HUES64 (cell line): ENCODE results near the gene SUCLG2.

ENCODE experiments used
- H3K27ac ChIP-seq: 2 replicates; pipeline ENCODE4 v1.7.0; 2013; ENCODE audit warnings: low read depth, low read length, inconsistent platforms
- H3K27me3 ChIP-seq: 2 replicates; pipeline ENCODE4 v1.6.1; 2013; ENCODE audit warnings: mild to moderate bottlenecking, low read length; ENCODE audit not compliant: insufficient read depth
- H3K36me3 ChIP-seq: 2 replicates; pipeline ENCODE4 v1.6.1; 2013; ENCODE audit warnings: mild to moderate bottlenecking, low read length; ENCODE audit not compliant: insufficient read depth
- H3K4me1 ChIP-seq: 2 replicates; pipeline ENCODE4 v1.6.1; 2013; ENCODE audit warnings: mild to moderate bottlenecking, low read length, moderate library complexity; ENCODE audit not compliant: insufficient read depth
- H3K4me3 ChIP-seq: 2 replicates; pipeline ENCODE4 v1.5.1; 2013; ENCODE audit warnings: mild to moderate bottlenecking, low read length, moderate library complexity
- H3K9ac ChIP-seq: 2 replicates; pipeline ENCODE4 v1.6.1; 2013; ENCODE audit warnings: mild to moderate bottlenecking, low read depth, low read length
- H3K9me3 ChIP-seq: 2 replicates; pipeline ENCODE4 v1.6.1; 2013; ENCODE audit warnings: low read depth, low read length; ENCODE audit not compliant: insufficient read depth
- WGBS: fragments of 150-250, 120-280 bp; methylation state at CpG from one replicate; pipeline ENCODE4 v1.1.7; 2013; ENCODE audit warnings: missing lambda C conversion rate; 5-methylcytosine and 5-hydroxymethylcytosine counted together

SUCLG2 gene

DNA sequence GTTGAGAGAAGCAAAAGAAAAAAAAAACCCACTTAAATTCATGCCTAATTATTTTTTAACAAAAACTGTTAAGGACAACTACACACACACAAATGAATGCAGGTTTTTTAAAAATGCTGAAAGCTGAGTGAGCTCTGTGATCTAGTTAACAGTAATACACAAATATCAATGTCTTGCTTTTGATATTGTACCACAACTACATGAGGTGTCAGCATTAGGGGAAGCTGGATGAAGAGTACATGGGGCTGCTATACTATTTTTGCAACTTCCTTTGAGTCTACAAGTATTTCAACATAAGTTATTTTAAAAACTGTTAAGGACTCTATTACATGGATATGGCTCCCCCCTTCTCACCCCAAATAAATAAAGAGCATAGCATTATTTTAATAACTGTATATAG is 44.7 kb downstream of the SUCLG2 start:
- Histone ChIP-seq H3K27ac (no peak overlapping the region), H3K9me3 (no peaks in the 10 kb centered on the region), H3K9ac (no peak overlapping the region), H3K4me1 (0 out of 2 replicates have a peak, but pooled peaks cover 3% of the 10 kb centered on the region), H3K27me3 (no peaks in the 10 kb centered on the region), H3K4me3 (no peak overlapping the region), H3K36me3 (peaks cover 36% of the 10 kb centered on the region)

DNA sequence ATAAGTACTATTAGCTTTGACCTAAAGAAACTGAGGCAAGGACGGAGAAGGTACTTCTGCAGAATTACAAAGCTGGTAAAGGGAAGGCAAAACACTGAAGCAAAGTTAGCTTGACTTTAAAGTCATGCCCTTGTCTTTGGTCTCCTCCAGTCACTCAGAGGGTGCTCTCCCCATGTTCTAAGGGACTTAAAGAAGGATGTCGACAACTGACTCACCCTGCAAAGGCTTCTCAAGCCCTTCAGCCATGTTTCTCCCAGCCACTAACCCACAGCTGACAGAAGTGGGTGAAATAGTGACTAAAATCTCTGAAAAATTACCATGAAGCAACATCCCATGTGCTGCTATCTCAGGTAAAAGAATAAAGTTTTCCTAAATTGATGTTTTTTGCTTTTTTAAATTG is 46.4 kb downstream of the SUCLG2 start:
- WGBS, result 89% methylated on average over 2 of the region's 2 CpGs
- Histone ChIP-seq H3K9me3 (no peaks in the 10 kb centered on the region), H3K4me3 (no peak overlapping the region), H3K27ac (no peak overlapping the region), H3K27me3 (no peaks in the 10 kb centered on the region), H3K36me3 (peaks cover 41% of the 10 kb centered on the region), H3K4me1 (peaks cover under 1% of the 10 kb centered on the region; the same call in 1 of the 2 replicates), H3K9ac (no peak overlapping the region)

DNA sequence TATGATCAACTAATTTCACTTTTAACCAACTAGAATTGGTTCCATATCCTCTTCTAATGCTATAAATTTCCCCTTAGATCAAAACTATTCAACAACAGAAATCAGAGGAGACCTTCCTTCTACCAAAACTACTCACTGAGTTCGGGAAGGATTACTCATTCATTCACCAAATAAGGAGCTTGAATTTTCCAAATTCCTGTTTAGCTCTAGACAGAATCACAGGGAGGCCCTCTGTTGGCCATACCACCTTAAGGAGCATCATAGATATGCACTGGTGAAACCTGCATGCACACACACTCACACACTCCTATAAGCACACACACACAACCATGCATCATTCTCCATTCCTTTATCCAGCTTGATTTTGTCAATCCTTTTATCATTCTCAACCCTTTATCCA is 49.0 kb downstream of the SUCLG2 start:
- Histone ChIP-seq H3K9me3 (no peaks in the 10 kb centered on the region), H3K27ac (no peak overlapping the region), H3K27me3 (no peaks in the 10 kb centered on the region), H3K4me3 (no peak overlapping the region), H3K4me1 (peaks cover 12% of the 10 kb centered on the region), H3K9ac (no peak overlapping the region), H3K36me3 (peaks cover 41% of the 10 kb centered on the region)
- 74% methylated on average over 1 of the region's 1 CpG for WGBS

DNA sequence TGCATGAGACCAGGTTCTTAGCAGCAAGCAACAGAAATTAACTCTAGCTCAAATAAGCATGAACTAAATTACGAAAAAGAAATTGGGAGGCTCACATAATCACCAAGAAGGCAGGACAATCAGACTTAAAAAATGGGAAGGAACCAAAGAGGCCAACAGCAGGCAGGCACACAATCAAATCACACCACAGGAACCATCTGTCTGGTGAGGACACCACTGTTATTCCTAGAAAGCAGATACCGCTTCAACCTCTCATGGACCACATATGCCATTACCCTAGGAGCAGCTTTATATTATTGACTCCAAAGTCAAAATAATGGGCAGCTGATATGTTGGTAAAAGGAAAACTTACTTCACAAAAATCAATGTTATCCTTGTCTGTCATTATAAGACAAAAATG is 51.6 kb downstream of the SUCLG2 start:
- WGBS, result 90% methylated on average over 2 of the region's 2 CpGs
- Histone ChIP-seq H3K27ac (no peak overlapping the region), H3K4me1 (peaks cover 12% of the 10 kb centered on the region), H3K9ac (no peak overlapping the region), H3K9me3 (no peaks in the 10 kb centered on the region), H3K4me3 (no peak overlapping the region), H3K27me3 (no peaks in the 10 kb centered on the region), H3K36me3 (peaks cover 28% of the 10 kb centered on the region)

DNA sequence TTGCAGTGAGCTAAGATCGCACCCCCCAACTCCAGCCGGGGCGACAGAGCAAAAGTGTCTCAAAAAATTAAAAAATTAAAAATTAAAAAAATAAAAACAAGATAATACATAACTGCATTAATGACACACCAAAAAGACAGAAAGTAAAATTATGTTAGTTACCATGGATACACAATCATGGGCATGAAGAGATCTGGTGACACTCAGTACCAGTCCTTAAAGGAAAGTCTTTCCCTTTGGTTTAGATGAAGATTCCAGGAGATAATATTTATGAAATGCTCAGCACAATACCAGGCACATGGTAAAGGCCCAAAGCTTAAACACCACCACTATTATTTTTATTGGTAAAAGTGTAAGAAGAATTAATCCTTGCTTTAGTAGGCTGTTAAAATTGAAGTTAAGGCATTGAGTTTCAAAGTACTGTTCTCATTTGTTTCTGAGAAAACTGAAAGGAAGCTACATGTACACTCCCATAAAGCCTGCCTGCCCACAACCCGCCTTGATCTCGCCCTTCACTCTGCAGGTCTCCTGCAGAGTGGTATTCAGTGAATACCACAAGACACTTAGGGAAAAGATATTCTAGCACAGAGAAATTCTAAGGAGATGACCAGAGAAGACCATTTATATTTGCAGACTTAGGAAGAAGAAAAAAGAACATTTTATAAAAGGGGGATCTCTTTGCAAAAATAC is 52.3 kb downstream of the SUCLG2 start:
- 86% methylated on average over 3 of the region's 5 CpGs for WGBS

DNA sequence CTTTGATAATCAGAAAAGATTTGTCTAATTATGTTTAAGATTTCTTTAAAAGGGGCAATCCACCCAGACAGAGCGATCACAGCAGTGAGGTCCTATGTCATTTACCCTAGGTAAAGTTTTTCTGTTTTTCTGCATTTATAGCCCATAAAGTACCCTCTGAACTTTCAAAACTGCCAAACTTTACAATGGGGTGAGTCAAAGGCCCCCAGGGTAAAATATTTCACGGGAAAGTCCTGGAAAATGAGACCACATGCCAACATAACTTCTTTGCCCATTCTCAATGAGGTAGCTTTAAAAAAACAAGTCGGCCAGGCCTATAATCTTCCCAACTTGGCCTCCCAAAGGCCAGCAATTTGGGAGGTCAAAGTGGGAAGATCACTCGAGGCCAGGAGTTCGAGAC is 53.0 kb downstream of the SUCLG2 start:
- WGBS, result 75% methylated on average over 5 of the region's 5 CpGs

More for the DNA sequence above, 52.3 kb downstream of the SUCLG2 start:
- peaks cover 22% of the 10 kb centered on the region for H3K36me3 ChIP-seq
- no peak overlapping the region for H3K4me3 ChIP-seq
- no peaks in the 10 kb centered on the region for H3K9me3 ChIP-seq
- H3K27ac ChIP-seq, result no peak overlapping the region
- no peaks in the 10 kb centered on the region for H3K27me3 ChIP-seq
- no peak overlapping the region for H3K9ac ChIP-seq
- H3K4me1 ChIP-seq, result peaks cover 12% of the 10 kb centered on the region

DNA sequence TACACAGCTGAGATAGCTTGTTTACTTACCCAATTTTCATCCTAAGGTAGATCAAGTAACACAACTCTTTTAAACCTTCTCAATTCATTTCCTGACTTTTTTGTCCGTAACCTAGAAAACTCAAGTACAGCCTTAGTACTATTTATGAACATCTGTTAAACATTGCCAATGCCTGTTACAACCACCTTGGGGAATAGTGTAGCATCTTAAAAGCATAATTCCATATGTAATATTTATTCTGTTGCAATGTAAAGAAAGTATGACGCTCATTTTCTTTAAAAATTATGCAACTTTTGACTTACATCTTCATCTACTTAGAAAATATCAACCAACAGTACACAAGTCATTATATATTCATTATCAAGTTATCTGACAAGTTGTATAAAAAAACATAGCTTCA is 54.6 kb downstream of the SUCLG2 start:
- no peaks in the 10 kb centered on the region for H3K27me3 ChIP-seq
- no peaks in the 10 kb centered on the region for H3K9me3 ChIP-seq
- H3K4me1 ChIP-seq, result peaks cover 12% of the 10 kb centered on the region
- no peak overlapping the region for H3K9ac ChIP-seq
- WGBS, result 91% methylated on average over 1 of the region's 2 CpGs
- H3K4me3 ChIP-seq, result no peak overlapping the region
- H3K27ac ChIP-seq, result no peak overlapping the region
- H3K36me3 ChIP-seq, result peaks cover 10% of the 10 kb centered on the region

More for the DNA sequence above, 53.0 kb downstream of the SUCLG2 start:
- Histone ChIP-seq H3K27ac (no peak overlapping the region), H3K36me3 (peaks cover 16% of the 10 kb centered on the region), H3K4me3 (no peak overlapping the region), H3K9me3 (no peaks in the 10 kb centered on the region), H3K9ac (no peak overlapping the region), H3K4me1 (peaks cover 12% of the 10 kb centered on the region), H3K27me3 (no peaks in the 10 kb centered on the region)

DNA sequence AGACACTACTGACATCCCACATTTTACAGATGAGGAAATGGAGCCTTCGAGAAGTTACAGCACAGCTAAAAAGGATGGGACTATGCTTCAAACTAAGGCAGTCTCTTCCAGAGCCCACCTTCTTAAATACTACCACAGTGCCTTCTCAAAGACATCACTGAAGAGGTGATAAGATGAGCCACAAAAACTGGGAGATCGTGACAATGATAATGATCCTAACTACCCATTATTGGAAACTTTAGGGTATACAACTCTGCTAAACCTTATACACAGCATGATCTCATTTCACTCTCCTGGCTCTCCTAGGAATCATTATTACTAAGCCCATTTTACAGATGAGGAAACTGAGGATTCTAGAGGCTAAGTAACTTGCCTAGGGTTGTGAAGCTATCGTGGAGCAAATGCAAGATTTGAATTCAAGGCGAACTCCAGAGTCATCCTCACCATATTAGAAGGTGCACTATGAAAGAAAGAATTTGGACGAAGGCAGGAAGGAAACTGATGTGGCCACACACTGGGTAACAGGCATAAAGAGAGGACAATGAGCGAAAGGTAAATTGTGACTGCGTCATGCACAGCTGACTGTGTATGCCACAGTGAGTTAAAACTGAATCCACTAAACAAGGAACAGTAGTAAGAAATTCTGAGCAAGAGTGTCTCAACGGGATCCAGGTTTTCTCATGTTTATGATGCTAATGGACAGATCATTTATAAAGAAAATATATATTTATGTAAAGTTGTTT is 55.4 kb downstream of the SUCLG2 start:
- Histone ChIP-seq H3K27ac (no peak overlapping the region), H3K9me3 (no peaks in the 10 kb centered on the region), H3K36me3 (peaks cover 4% of the 10 kb centered on the region; the same call in 1 of the 2 replicates), H3K4me3 (no peak overlapping the region), H3K4me1 (peaks cover 12% of the 10 kb centered on the region), H3K27me3 (no peaks in the 10 kb centered on the region), H3K9ac (no peak overlapping the region)
- WGBS, result 97% methylated on average over 8 of the region's 8 CpGs

DNA sequence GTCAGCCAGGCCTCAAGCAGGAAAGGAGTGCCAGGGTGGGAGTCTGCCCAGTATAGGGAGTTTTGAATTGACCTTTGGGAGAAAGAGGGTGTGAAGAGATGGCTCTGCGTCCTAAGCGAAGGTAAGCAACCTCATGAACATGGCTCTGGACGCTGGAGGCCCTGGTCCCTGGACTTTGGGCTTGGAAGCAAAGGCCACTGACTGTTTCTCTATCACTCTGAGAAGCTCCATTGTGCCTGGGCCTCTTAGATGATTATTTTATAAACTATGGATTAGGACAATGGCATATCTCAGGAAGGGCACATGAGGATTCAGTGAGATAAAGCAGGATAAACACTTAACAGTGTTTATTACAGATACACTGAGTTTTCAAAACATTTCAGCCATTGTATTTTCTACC is 59.0 kb downstream of the SUCLG2 start:
- Histone ChIP-seq H3K27ac (no peak overlapping the region), H3K9me3 (no peaks in the 10 kb centered on the region), H3K36me3 (peaks cover 4% of the 10 kb centered on the region; the same call in 1 of the 2 replicates), H3K27me3 (no peaks in the 10 kb centered on the region), H3K4me3 (no peak overlapping the region), H3K9ac (no peak overlapping the region), H3K4me1 (no peaks in the 10 kb centered on the region)
- WGBS, result 93% methylated on average over 3 of the region's 3 CpGs

DNA sequence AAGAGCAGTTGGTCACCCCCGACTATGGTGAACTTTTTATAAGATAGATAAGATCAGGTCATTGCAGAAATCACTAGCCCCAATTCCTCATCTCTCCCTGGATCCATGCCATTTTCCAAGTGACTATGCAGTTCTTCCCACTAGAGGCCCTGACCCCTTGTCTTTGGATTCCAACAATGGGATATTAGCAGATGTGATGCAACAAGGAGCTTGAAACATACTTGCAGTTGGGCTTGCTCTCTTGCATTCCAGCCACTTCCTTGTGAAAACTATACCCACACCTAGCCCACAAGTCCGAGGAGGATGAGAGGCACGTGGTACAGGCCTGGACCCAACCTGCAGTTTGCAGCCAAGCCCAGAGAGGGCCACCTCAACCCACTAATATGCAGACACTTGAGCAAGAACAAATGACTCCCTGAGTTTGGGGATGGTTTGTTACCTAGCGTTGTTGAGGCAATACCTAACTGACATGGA is 60.6 kb downstream of the SUCLG2 start:
- H3K4me3 ChIP-seq, result no peak overlapping the region
- H3K9me3 ChIP-seq, result no peaks in the 10 kb centered on the region
- H3K27ac ChIP-seq, result no peak overlapping the region
- 0 out of 2 replicates have a peak, but pooled peaks cover 4% of the 10 kb centered on the region for H3K36me3 ChIP-seq
- no peaks in the 10 kb centered on the region for H3K27me3 ChIP-seq
- WGBS, result 59% methylated on average over 4 of the region's 4 CpGs
- no peaks in the 10 kb centered on the region for H3K4me1 ChIP-seq
- no peak overlapping the region for H3K9ac ChIP-seq

DNA sequence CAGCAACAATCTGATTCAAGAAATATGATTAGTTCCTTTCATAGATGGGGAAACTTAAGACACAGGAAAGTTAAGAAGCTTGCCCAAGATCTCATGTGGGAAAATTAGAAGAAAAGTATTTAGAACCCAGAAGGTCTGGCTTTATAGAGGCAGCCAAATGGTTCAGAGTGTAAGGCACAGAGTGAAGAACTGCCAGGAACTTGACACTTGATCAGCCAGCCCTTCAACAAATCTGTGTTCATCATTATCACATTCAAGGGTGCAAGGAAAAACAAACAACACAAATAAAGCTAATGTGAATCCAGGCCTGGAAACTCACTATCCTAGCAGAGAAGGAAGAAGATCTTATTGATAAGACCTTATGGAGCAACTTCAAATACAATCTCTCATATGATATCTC is 62.4 kb downstream of the SUCLG2 start:
- Histone ChIP-seq H3K27me3 (no peaks in the 10 kb centered on the region), H3K4me1 (no peaks in the 10 kb centered on the region), H3K27ac (no peak overlapping the region), H3K36me3 (no peaks in the 10 kb centered on the region), H3K9me3 (no peaks in the 10 kb centered on the region), H3K4me3 (no peak overlapping the region), H3K9ac (no peak overlapping the region)
